RWPE2 (cell line): ENCODE data around the gene CRHR1.

ENCODE experiments used
- ATAC-seq: fragments of 200-7000 bp; cut with Tn5 transposase; 3 replicates; pipeline ENCODE4 v1.9.1; 2021; ENCODE audit warnings: low read depth
- DNase-seq: peaks from one replicate; pipeline ENCODE4 v3.0.0-alpha.2; 2020; ENCODE audit warnings: low spot score
- H3K27ac ChIP-seq: fragments of 450-650 bp; 2 replicates; pipeline ENCODE4 v1.5.1; 2017; ENCODE audit warnings: mild to moderate bottlenecking; ENCODE audit not compliant: poor library complexity, severe bottlenecking
- H3K27me3 ChIP-seq: fragments of 250-450 bp; sonication (Bioruptor Pico); 2 replicates; pipeline ENCODE4 v1.5.1; 2021; ENCODE audit warnings: mild to moderate bottlenecking, moderate library complexity; ENCODE audit not compliant: insufficient read depth, poor library complexity, severe bottlenecking
- H3K36me3 ChIP-seq: fragments of 250-450 bp; sonication (Bioruptor Pico); 2 replicates; pipeline ENCODE4 v1.5.1; 2020; ENCODE audit warnings: low read depth, mild to moderate bottlenecking, moderate library complexity
- H3K4me1 ChIP-seq: fragments of 250-450 bp; sonication (Bioruptor Pico); 2 replicates; pipeline ENCODE4 v1.5.1; 2021; ENCODE audit warnings: mild to moderate bottlenecking, moderate library complexity; ENCODE audit not compliant: insufficient read depth, poor library complexity, severe bottlenecking
- H3K4me3 ChIP-seq: fragments of 250-450 bp; sonication (Bioruptor Pico); 2 replicates; pipeline ENCODE4 v1.5.1; 2021; ENCODE audit warnings: mild to moderate bottlenecking, moderate library complexity; ENCODE audit not compliant: severe bottlenecking
- H3K9me3 ChIP-seq: fragments of 250-450 bp; sonication (Bioruptor Pico); 2 replicates; pipeline ENCODE4 v1.5.1; 2021; ENCODE audit warnings: mild to moderate bottlenecking, moderate library complexity; ENCODE audit not compliant: severe bottlenecking
- TF ChIP-seq, protein P1 (sequence below): fragments of 450-650 bp; IDR thresholded peaks from one replicate; pipeline ENCODE4 v1.5.1; 2017; ENCODE audit warnings: mild to moderate bottlenecking, moderate library complexity; ENCODE audit not compliant: poor library complexity, severe bottlenecking

Gene CRHR1

DNA sequence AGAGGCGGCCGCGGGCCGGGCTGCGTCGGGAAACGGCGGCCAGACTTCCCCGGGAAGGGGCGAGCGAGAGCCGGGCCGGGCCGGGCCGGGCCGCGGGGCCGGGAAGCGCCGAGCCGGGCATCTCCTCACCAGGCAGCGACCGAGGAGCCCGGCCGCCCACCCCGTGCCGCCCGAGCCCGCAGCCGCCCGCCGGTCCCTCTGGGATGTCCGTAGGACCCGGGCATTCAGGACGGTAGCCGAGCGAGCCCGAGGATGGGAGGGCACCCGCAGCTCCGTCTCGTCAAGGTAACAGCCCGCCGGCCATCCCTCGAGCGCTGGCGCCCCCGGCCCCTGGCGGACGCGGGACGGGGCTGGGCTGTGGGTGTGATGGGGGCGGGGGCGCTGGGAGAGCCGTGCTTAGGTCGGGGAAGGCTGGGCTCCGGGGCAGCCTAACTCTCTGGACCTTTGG, at the start of gene CRHR1:
TSS of gene CRHR1 (plus strand) at position 28 of the 448 bp plus-strand sequence. CDS start at position 253, 225 bp downstream.
- Histone ChIP-seq H3K36me3 (no peaks in the 10 kb centered on the region), H3K9me3 (no peaks in the 10 kb centered on the region), H3K4me1 (no peaks in the 10 kb centered on the region), H3K27me3 (peaks cover 82% of the 10 kb centered on the region), H3K4me3 (peak within 1 kb of the TSS; percentile 24), H3K27ac (no peak within 1 kb of the TSS)
- ATAC-seq (peak; percentile 28; the same call in 2 of the 3 replicates), DNase-seq (no peak)
- TF ChIP-seq, protein P1, sequence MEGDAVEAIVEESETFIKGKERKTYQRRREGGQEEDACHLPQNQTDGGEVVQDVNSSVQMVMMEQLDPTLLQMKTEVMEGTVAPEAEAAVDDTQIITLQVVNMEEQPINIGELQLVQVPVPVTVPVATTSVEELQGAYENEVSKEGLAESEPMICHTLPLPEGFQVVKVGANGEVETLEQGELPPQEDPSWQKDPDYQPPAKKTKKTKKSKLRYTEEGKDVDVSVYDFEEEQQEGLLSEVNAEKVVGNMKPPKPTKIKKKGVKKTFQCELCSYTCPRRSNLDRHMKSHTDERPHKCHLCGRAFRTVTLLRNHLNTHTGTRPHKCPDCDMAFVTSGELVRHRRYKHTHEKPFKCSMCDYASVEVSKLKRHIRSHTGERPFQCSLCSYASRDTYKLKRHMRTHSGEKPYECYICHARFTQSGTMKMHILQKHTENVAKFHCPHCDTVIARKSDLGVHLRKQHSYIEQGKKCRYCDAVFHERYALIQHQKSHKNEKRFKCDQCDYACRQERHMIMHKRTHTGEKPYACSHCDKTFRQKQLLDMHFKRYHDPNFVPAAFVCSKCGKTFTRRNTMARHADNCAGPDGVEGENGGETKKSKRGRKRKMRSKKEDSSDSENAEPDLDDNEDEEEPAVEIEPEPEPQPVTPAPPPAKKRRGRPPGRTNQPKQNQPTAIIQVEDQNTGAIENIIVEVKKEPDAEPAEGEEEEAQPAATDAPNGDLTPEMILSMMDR, result no peak

- Histone ChIP-seq H3K27me3 (peaks cover 4% of the 10 kb centered on the region), H3K4me3 (no peak overlapping the region), H3K36me3 (no peaks in the 10 kb centered on the region), H3K4me1 (no peaks in the 10 kb centered on the region), H3K27ac (no peak overlapping the region), H3K9me3 (no peaks in the 10 kb centered on the region)
- ATAC-seq, result no peak
- DNase-seq, result no peak
- TF ChIP-seq, protein P1, result no peak
Measured at GRCh38 chr17:45734598-45734997, 49.5 kb upstream of the CRHR1 start.

- Histone ChIP-seq H3K9me3 (no peaks in the 10 kb centered on the region), H3K4me1 (no peaks in the 10 kb centered on the region), H3K27me3 (peaks cover 4% of the 10 kb centered on the region), H3K4me3 (no peak overlapping the region), H3K36me3 (no peaks in the 10 kb centered on the region), H3K27ac (no peak overlapping the region)
- DNase-seq, result no peak
- TF ChIP-seq, protein P1, result no peak
- ATAC-seq, result no peak
Measured at GRCh38 chr17:45735488-45735887, 48.6 kb upstream of the CRHR1 start.

DNA sequence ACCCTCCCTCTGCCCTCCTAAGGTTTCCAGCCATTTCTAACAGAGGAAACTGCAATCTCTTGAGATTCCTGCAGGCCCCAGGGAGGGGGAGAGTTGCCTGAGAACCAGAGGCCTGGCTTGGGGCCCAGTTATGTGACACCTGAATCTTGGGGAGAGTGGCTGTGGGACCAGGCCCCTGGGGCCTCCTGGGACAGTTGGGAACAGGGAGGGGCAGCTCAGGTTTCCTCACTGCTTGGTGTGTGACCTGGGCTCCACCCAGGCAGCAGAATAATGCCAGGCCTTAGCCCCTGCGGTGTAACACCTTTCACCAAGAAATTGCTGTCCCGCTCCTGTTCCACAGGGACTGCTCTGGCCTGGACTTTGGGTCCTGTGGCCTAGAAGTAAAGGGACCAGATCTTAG, 44.3 kb upstream of the CRHR1 start:
- no peak overlapping the region for H3K4me3 ChIP-seq
- H3K27ac ChIP-seq, result no peak overlapping the region
- DNase-seq (no peak), ATAC-seq (no peak)
- H3K27me3 ChIP-seq, result peaks cover 4% of the 10 kb centered on the region
- H3K36me3 ChIP-seq, result no peaks in the 10 kb centered on the region
- no peaks in the 10 kb centered on the region for H3K4me1 ChIP-seq
- no peaks in the 10 kb centered on the region for H3K9me3 ChIP-seq
- TF ChIP-seq, protein P1, result no peak

GRCh38 chr17:45740553-45741330, 43.4 kb upstream of the CRHR1 start:
- ATAC-seq (peak; percentile 81), DNase-seq (no peak)
- no peaks in the 10 kb centered on the region for H3K9me3 ChIP-seq
- H3K36me3 ChIP-seq, result no peaks in the 10 kb centered on the region
- TF ChIP-seq, protein P1, result no peak
- H3K27ac ChIP-seq, result no peak overlapping the region
- no peaks in the 10 kb centered on the region for H3K4me1 ChIP-seq
- peaks cover 4% of the 10 kb centered on the region for H3K27me3 ChIP-seq
- no peak overlapping the region for H3K4me3 ChIP-seq
